Measurements from ENCODE around the gene AQP2. TPM values are rescaled to one million over a fixed set of nuclear protein-coding genes. Genes with fewer than 3 reads are reported as not detected.
A peak's percentile ranks its signal among the peaks of the same experiment; 100 is the strongest.

Gene AQP2
- total RNA-seq, 4 donors from 2014 or later = not detected

- Histone ChIP-seq H3K36me3 (no peaks in the 10 kb centered on the region), H3K27me3 (peaks cover 18 to 21% (median 20%) of the 10 kb centered on the region in 3 donors), H3K4me1 (no peaks in the 10 kb centered on the region), H3K27ac (no peak overlapping the region), H3K9me3 (no peaks in the 10 kb centered on the region), H3K4me3 (peak overlapping the region in 1 of 4 donors; percentile 36)
- TF ChIP-seq POLR2A (IDR thresholded peaks at IDR 0.05) = no peak
- no peak for TF ChIP-seq CTCF (IDR thresholded peaks at IDR 0.05 in 4 of 5, conservative IDR thresholded peaks at IDR 0.05 in 1 of 5)
- ATAC-seq = no peak
- intact Hi-C loops (cut with DNase I; ENCODE audit: low total_unique reads) = no loop called here
- in situ Hi-C loops (cut with MboI; ENCODE audit: low sequenced_read_pairs in 4 of 4) = no loop called here
- DNase-seq = no peak
These were observed 47.2 kb upstream of the AQP2 start for GRCh38 chr12:49903351-49903699.

DNA sequence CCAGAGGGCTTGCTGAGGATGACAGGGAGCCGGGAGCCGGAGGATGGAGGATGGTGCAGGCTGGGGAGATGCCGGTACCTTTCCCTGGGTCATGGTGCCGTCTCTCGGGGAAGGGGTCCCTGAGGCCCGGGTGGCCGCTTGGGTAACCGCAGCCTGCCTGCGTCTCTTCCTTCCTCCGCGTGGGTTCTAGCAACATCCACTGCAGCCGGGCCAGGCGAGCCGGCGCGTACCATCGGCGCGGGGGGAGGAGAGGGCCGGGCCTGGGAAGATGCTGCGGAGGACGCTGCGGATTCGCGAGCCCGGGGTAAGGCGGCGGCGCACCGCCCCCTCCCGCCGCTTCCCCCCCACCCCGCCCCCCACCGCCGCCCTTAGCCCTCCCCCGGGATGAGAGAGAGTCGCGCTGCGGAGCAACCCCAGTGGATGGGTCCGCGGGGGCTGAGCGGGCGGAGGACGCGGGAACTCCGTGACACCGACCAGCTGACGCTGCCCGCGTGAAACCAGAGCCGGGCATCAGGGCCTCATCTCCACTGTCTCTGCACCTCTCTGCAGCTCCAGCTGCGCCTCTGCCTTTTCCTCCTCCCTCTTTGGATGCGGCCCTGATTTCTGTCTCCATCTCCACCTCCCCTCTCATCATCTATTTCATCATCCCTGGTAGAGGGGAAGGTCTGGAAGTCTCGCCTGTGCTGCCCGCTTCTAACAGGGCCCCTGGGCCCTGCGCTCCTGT lies 46.7 kb upstream of the AQP2 start, which contains the start of gene FAIM2:
Gene FAIM2, minus strand, starts transcription at position 201 of the 724 bp plus-strand sequence. Its CDS starts 108 bp downstream, at position 93.
- Histone ChIP-seq H3K27ac (no peak within 1 kb of the TSS), H3K36me3 (no peaks in the 10 kb centered on the region), H3K4me3 (peak within 1 kb of the TSS; percentile 4 to 46 (median 34)), H3K9me3 (no peaks in the 10 kb centered on the region), H3K4me1 (no peaks in the 10 kb centered on the region), H3K27me3 (peaks cover 18 to 21% (median 20%) of the 10 kb centered on the region in 3 donors)
- in situ Hi-C loops (cut with MboI; ENCODE audit: low sequenced_read_pairs in 4 of 4) = no loop called here
- no peak for TF ChIP-seq POLR2A (IDR thresholded peaks at IDR 0.05)
- TF ChIP-seq CTCF (IDR thresholded peaks at IDR 0.05 in 4 of 5, conservative IDR thresholded peaks at IDR 0.05 in 1 of 5) = no peak
- intact Hi-C loops (cut with DNase I; ENCODE audit: low total_unique reads) = no loop called here
- DNase-seq (peak in 1 of 2 donors; percentile 38), ATAC-seq (peak; percentile 31 to 65)

DNA sequence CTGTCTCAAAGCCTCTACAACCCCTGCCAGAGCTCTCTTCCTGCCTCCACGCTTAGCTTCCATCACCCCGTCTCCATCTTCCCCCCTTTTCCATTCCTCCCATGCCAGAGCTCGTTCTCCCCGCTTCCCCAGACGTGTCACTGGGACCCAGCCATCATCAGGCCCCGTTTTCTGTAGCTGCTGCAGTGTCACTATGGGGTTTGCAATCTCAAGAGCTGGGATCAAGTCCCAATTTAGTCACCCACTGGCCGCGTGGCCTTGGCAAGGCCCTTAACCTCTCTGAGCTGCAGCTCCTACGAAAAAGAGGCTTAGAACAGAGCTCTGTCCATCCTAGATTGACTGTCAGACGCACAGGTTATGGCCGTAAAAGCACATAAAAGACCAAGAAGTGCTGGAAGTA lies 45.9 kb upstream of the AQP2 start:
- Histone ChIP-seq H3K27ac (no peak overlapping the region), H3K27me3 (peaks cover 18 to 21% (median 20%) of the 10 kb centered on the region in 3 donors), H3K36me3 (no peaks in the 10 kb centered on the region), H3K9me3 (no peaks in the 10 kb centered on the region), H3K4me1 (no peaks in the 10 kb centered on the region), H3K4me3 (no peak overlapping the region)
- intact Hi-C loops (cut with DNase I; ENCODE audit: low total_unique reads) (no loop called here), in situ Hi-C loops (cut with MboI; ENCODE audit: low sequenced_read_pairs in 4 of 4) (no loop called here)
- ATAC-seq (no peak), DNase-seq (no peak)
- TF ChIP-seq POLR2A (IDR thresholded peaks at IDR 0.05) (no peak), CTCF (IDR thresholded peaks at IDR 0.05 in 4 of 5, conservative IDR thresholded peaks at IDR 0.05 in 1 of 5) (no peak)

DNA sequence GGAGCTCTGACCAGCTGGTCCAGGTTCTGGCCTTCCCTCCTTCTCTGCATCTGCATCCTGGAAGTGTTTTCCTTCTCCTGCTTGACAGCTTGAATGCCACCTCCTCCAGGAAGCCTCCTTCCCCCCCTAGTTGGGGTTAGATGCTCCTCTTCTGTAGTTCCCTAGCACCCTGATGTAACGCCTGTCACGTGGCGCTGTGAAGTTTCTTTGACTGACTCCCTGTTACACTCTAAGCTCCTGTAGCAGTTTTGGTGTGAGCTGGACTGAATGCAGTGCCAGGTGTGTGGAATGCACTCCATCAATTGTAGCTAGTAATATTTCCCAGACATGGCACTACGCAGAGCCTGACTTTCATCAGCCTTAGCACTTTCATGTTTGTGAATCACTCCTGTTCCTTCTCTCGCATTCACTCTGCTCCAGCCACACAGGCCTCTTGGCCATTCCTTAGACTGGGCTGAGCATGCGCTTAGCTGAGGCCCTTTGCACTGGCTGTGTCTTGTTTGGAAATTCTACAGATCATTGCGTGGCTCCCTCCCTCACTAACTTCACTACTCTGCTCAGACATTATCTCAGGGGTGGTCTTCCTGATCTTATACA lies 44.7 kb upstream of the AQP2 start:
- peaks cover 18 to 21% (median 20%) of the 10 kb centered on the region in 3 donors for H3K27me3 ChIP-seq
- in situ Hi-C loops (cut with MboI; ENCODE audit: low sequenced_read_pairs in 4 of 4) (no loop called here), intact Hi-C loops (cut with DNase I; ENCODE audit: low total_unique reads) (no loop called here)
- ATAC-seq (no peak), DNase-seq (no peak)
- H3K9me3 ChIP-seq = no peaks in the 10 kb centered on the region
- no peak overlapping the region for H3K4me3 ChIP-seq
- H3K4me1 ChIP-seq = no peaks in the 10 kb centered on the region
- H3K36me3 ChIP-seq = no peaks in the 10 kb centered on the region
- no peak overlapping the region for H3K27ac ChIP-seq
- no peak for TF ChIP-seq CTCF (IDR thresholded peaks at IDR 0.05 in 4 of 5, conservative IDR thresholded peaks at IDR 0.05 in 1 of 5)
- TF ChIP-seq POLR2A (IDR thresholded peaks at IDR 0.05) = no peak
